Globus pallidus (tissue), 1 donor: ENCODE results near the gene ANKRD13B.
"Not testable (repeated sequence)": the region's sequence is repeated elsewhere in the genome, so short reads cannot be mapped to it uniquely, and the experiment has no call there.

ENCODE experiments used
- DNase-seq: peaks from one replicate; pipeline ENCODE4 v3.0.0-alpha.2; 2015; ENCODE audit warnings: low spot score

ANKRD13B gene

GRCh38 chr17:29592850-29593551, at the start of gene ANKRD13B:
ANKRD13B (plus strand) TSS chr17:29593132; CDS start chr17:29593622, 490 bp downstream.
- DNase-seq = peak; percentile 75

DNA sequence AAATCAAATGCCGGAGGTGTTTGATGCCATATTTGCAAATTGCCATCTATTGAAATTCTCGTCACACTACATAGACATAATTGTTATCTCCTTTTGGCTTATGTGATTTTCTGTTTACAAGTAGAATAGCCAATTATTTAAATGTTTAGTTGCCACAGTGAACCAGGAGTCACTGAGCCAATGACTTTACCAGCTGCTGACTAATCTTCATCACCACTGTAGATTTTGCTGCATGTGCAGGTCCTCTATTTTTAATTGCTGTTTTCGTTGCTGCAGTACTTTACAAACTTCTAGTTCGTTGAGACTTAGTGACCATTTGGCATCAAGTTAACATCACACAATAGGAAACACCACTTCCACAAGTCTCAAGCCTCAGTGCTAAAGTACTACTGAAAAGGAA, 48.9 kb upstream of the ANKRD13B start:
- DNase-seq = no peak

- DNase-seq = no peak
These were observed 46.8 kb upstream of the ANKRD13B start for GRCh38 chr17:29546085-29546484.

GRCh38 chr17:29546830-29547229, 46.1 kb upstream of the ANKRD13B start:
- no peak for DNase-seq

DNA sequence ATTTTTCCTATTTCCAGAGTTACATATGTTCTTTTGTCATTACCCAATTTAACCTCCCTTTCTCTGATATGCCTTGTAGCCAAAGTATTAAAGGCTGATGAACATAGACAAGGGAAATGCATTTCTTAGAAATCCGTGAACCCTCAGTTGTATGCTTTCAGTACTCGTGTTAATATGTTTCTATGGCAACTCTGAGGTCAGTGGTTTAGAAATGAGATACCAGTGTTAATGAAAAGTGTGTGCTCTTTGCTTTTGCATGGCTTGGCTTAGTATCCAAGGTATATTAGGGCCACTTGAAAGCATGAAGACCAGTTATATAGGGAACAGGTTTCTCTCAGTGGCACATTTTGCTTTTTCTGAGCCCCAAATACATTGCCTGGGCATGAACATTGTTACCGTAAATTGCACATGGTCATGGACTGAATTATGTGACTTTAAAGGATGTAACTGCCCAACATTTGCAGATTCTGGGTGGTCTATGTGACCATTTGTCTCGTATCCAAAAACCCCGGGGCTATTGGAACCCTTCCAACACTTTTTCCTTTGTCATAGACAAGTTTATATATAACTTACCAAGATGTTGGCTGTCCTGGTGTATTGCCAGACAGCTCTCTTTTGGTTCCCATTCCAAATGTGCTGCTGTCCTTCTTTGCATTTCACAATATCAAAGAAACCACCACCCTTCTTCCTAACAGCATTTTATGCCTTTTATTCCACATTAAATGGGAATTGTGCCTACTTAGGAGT, 43.6 kb upstream of the ANKRD13B start:
- no peak for DNase-seq

DNA sequence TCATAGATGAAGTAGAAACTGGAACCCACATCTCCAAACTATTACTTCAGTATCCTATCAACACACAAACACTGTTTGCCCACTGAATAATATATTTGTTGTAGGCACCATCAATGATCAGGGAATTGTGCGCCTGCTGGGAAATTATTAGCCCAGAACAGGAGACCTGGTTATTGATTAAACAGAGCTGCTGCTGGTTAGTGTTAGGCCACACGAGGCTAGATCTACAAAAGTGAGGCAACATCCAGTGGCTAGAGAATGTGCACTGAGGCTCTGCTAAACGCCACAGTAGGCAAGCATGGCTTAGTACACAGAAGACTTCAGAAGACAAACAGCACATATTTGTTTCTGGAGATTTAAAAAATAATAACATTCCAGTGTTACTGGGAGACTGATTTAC, 37.1 kb upstream of the ANKRD13B start:
- DNase-seq = no peak

DNA sequence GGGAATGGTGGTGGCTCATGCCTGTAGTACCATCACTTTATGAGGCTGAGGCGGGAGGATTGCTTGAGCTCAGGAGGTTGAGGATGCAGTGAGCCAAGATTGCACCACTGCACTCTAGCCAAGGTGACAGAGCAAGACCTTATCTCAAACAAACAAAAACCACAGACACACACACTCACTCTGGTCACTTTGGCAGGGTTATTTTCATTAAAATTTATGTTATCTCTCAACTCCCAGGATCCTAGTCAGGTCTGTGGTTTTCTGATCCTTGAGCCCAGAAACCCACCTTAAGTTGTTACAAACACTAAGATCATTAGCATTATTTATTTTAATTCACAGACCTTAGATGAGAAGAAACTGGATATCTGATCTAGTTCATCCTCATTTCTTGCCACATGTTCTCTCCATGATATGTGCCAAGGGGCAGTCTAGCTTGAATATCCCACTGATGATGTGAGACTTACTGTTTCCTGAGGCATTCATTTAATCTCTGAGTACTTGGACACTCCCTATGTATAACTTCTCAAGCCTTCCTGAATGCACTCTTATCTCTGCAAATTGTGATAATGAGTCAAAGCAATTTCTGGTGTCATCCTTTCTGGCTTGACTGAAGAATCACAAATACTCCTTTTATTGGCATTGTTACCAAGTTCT, 35.7 kb upstream of the ANKRD13B start:
- no peak for DNase-seq

GRCh38 chr17:29557739-29558116, 35.2 kb upstream of the ANKRD13B start:
- no peak for DNase-seq

DNA sequence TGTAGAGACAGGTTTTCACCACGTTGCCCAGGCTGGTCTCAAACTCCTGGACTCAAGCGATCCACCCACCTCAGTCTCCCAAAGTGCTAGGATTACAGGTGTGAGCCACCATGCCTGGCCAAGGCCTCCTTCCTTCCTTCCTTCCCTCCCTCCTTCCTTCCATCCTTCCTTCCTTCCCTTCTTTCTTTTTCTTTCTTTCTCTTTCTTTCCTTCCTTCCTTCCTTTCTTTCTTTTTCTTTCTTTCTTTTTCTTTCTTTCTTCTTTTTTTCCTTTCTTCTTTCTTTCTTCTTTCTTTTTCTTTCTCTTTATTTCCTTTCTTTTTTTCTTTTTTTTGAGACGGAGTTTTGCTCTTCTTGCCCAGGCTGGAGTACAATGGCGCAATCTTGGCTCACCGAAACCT, 34.8 kb upstream of the ANKRD13B start:
- not testable (repeated sequence) for DNase-seq

DNA sequence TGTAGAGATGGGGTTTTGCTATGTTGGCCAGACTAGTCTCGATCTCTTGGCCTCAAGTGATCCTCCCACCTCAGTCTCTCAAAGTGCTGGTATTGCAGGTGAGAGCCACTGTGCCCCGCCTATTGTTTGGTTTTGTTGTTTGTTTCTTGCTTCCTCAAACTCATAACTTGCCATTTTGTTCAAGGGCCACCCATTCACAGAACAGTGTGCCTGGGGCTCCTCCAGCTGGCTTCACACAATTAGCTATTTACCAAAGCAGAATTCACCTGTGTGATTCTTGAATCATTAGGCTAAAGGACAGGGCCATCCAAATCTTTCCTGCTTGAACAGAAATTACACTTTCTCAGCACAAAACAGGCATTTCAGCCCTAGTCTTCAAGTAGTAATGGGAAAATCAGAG, 33.3 kb upstream of the ANKRD13B start:
- no peak for DNase-seq

DNA sequence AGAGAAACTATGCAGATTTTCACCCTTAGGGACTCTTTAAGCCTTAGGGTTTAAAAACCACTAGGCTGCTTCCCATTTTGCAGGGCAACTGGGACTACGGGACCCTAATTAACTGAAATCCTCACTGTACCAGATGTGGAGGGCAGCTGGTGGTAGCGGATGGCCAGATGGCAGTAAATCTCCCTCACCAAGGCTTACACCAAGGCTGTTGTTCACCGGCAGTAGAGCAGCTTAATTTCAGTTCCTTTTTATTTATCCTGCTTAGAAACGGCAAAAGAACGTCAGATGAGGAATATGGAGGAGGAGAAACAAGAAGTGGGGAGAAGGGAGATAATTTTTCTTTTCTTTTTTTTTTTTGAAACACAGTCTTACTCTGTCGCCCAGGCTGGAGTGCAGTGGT, 32.6 kb upstream of the ANKRD13B start:
- no peak for DNase-seq

DNA sequence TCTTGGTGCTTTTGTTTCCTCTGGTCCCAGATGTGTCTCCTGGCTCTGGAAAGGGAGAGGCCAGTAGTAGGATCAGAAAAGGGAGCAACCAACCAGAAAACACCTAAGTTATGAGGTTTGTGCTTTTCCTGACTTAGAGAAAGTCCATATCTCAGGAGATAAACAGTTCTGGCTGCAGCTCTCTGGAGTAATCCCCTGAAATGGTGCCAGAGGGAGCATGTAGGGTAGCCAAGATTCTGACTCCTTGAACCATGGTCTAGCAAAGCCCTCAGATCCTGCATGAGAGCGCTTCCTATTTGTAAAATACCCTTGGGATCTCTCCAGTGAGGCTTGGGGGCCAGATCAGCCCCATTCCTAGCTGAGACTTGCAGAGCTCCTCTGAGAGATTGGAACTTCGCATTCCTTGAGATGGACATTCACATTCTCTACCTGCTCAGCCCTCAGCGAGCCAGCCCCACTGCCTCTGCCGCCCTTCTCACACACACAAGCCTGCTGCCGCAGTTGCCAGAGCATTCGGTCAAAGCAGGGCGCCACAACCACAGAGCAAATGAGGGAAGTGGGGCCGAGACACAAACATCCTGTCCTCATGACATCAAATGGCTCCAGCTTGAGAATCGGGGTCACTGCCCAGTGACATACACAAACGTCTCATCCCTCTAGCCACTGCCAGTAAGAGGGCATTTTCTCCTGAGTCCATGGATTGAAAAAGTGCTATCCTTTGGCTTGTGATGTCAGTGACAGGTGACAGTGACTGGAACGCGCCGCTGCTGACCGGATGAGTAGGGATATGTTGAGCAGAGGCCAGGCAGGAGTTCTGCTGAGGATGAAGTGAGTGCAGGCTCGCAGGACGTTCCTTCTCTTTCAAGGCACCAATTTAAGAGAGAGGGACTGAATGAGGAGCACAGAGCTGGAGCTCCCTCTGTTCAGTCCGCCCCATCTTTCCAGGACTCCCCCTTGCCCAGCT, 31.1 kb upstream of the ANKRD13B start:
- DNase-seq = no peak

- no peak for DNase-seq
These were observed 30.3 kb upstream of the ANKRD13B start for GRCh38 chr17:29562615-29563014.

DNA sequence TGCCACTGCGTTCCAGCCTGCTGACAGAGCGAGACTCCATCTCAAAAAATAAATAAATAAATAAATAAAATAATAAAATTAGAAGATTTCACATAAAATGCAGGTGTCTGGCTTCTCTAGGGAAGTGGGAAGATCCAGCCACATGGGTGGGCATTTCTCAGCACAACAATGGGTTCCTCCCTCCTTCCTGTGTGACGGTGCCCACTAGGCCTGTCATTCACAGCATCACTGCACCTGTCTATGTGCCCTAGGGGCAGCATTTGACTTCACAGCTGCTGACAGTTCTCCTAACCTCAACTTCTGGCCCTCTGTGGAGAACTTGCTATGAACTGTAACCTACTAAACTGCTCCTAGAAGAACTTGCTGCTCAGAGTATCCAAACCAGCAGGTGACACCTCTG, 29.1 kb upstream of the ANKRD13B start:
- DNase-seq = no peak

GRCh38 chr17:29565643-29566472, 27.1 kb upstream of the ANKRD13B start:
- DNase-seq = no peak

- DNase-seq = peak; percentile 69
These were observed 26.2 kb upstream of the ANKRD13B start, which contains the start of gene ABHD15 for GRCh38 chr17:29566473-29567303. ABHD15 (minus strand) TSS chr17:29567037; CDS start chr17:29566966, 71 bp downstream.

DNA sequence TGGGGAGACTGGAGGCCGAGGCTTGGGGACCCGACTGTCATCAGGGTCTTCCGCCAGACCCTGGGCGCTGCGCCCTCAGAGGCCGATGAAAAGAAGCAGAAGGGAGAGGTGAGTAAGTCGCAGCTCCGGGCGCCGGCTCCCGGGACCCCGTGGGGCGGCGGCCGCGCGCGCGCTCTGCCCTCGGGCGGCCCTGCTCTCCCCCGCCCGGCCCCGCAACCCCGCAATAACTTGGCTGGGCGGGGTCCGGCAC, 25.7 kb upstream of the ANKRD13B start:
- DNase-seq = no peak

DNA sequence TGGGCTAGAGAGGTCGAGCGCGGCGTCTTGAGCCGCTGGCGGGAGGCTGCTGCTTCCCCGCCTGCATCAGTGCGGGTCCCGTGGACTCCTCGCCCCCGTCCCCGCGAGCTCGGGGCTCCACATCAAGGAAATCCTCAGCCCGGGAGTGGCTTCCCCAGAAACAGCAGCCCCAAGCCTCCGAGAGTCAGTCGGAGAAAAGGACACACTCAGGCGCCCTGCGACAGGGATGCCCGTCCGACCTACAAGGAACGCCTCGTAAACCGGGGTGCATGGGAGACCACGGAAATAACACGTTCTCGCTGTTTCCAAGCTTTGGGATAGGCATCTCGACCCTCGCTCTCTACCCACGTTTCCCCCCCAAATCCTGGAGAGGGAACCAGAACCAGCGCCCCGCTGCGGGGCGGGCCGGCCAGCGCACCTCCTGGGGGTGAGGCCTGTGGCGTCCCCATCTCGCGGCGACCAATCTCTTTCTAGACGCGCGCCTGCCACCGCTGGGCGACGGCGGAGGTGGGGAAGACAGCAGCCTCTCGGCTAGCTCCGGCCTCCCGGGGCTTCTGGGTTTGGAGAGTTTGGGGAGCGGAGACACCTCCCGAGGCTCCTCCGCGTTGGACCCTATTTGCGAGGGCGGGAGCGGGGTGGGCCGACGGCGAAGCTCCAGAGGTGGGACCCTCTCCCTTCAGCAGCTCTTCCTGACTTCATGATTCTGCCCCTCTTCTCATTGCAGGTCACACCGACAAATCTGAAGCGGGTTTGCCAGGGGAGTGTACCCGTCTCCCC, 25.2 kb upstream of the ANKRD13B start:
- DNase-seq = no peak
